GM12878 (cell line): ENCODE results near the gene ZWILCH.

Experiments used
- CEBPB ChIP-seq, 2 experiments: fragments of 150-350 bp in 1 of 2; IDR thresholded peaks; 2 replicates each; pipeline ENCODE4 v1.6.1; 2012 to 2014; ENCODE audit warnings: low read depth in 2 of 2, low read length in 2 of 2, borderline replicate concordance in 1 of 2, inconsistent platforms in 1 of 2
- MYC ChIP-seq: IDR thresholded peaks from 2 replicates; pipeline ENCODE4 v1.6.1; 2011; ENCODE audit warnings: mild to moderate bottlenecking, low read length, moderate library complexity, inconsistent platforms; ENCODE audit not compliant: insufficient read depth, insufficient replicate concordance, insufficient read length, severe bottlenecking
- SIN3A ChIP-seq: IDR thresholded peaks from 2 replicates; pipeline ENCODE4 v1.6.1; 2012; ENCODE audit warnings: low read depth, low read length, improper control_type of control experiment
- TCF7 ChIP-seq: IDR thresholded peaks from 2 replicates; pipeline ENCODE4 v1.6.1; 2014; ENCODE audit warnings: antibody characterized with exemption, borderline replicate concordance
- ZBTB33 ChIP-seq: fragments of 450-650 bp; IDR thresholded peaks from 2 replicates; pipeline ENCODE4 v1.6.1; 2017; ENCODE audit warnings: mild to moderate bottlenecking

GRCh38 chr15:66572146-66572545, 67.0 kb downstream of the ZWILCH start:
- no peak for TF ChIP-seq MYC
- TF ChIP-seq SIN3A = no peak
- TF ChIP-seq ZBTB33 = no peak
- no peak for TF ChIP-seq CEBPB (IDR thresholded peaks at IDR 0.05; ENCODE audit: borderline replicate concordance in 1 of 2, low read depth in 2 of 2, low read length in 2 of 2)
- TF ChIP-seq TCF7 = no peak
